SW 1271 (cell line): ENCODE data around the gene AGBL4.
A peak's percentile ranks its signal among the peaks of the same experiment; 100 is the strongest.

Experiments
- DNase-seq, 2 experiments: peaks; one replicate each; lab custom pipeline; 2025; lab: John Stamatoyannopoulos, UW

AGBL4 gene

GRCh38 chr1:48940962-48941732, 1082.6 kb downstream of the AGBL4 start:
- no peak for DNase-seq

DNA sequence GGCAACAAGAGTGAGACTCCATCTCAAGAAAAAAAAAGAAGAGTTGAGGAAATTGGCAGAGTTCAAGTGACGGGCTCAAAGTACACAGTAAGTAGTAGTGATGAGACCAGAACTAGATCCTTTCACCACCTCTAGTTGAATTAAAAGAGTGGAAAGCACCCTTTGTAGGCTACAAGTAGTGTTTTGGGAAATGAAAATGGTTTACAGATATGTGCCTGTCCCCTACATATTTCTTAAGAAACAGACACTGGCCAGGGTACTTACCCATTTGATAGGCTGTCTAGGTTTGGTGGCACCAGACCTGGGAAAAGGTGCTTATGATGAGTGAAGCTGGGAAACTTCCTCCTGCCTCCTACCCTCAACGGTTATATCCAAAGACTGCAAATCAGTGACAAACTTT, 1083.4 kb downstream of the AGBL4 start:
- no peak for DNase-seq

DNA sequence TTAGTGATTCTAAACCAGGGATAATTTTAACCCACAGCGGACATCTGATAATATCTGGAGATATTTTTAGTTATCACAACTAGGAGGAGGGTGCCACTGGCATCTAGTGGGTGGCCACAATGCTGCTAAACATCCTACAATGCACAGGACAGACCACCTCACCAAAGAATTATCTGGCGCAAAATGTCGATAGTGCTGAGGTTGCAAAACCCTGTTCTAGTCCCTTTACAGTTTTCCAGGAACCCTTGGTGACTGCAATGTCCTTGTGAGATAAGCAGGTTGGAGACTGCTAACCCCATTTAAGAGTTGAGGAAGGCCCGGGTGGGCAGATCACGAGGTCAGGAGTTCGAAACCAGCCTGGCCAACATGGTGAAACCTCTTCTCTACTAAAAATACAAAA, 1083.9 kb downstream of the AGBL4 start:
- no peak for DNase-seq

- no peak for DNase-seq
Observed at GRCh38 chr1:48939042-48939441, 1084.7 kb downstream of the AGBL4 start.

GRCh38 chr1:48937732-48938131, 1086.0 kb downstream of the AGBL4 start:
- no peak for DNase-seq

DNA sequence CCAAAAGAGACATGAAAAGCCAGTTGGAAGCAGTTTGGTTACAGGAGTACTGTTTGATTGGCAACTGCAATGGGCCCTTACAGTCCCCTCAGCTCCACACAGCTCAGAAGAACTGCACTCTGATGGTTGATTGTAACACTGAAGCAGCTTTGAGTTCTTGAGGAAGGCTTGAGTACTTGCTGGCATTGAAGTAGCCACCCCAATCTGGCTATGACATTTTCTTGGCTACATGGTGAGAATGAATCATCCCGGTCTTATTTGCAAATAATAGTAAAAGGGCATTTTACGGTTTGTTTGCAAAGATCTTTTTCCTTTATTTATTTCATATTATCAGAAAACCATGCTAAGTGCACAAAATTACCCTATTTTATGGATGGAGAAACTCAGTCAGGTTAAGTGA, 1087.3 kb downstream of the AGBL4 start:
- no peak for DNase-seq

DNA sequence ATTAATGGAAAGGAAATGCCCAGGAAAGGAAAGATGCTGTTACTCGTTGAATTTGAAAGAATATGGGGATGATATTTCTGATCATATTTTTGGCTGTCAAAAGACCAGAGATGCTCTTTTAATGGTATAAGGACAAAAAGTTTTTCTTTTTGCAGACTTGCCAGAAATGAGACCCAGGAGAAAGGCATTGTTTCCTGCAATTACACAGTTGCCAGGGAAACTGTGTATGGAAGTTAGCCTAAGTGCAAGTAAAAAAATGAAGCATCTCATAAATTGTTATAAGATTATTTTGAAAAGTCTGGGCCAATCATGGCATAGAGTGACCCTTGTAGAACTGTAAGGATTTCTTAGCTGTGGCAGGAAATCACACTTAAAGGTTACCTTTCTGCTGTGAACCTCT, 1091.4 kb downstream of the AGBL4 start:
- DNase-seq: no peak

- peak in 1 of 2 experiments; percentile 44 for DNase-seq
Observed at GRCh38 chr1:48931506-48932192, 1092.1 kb downstream of the AGBL4 start.

- DNase-seq: no peak
Observed at GRCh38 chr1:48930011-48930410, 1093.7 kb downstream of the AGBL4 start.

DNA sequence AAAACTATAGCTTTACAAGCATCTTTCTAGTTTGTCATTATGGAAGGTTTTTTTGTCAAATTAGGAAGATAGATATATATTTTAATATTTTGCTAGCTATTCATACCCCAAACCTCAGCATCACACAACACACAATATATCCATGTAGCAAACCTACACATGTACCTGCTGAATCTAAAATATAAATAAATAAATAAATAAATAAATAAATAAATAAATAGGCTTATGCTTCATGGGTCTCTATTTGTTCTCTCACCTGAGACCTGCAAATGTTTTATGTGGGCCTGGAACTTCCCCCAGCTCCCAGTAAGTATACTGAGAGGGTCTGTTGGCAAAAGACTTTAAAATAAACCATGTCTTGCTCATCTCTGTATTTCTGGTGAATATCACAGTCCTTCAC, 1099.7 kb downstream of the AGBL4 start:
- DNase-seq: no peak

- DNase-seq: no peak
Observed at GRCh38 chr1:48923116-48923515, 1100.6 kb downstream of the AGBL4 start.

- no peak for DNase-seq
Observed at GRCh38 chr1:48920851-48921250, 1102.9 kb downstream of the AGBL4 start.

GRCh38 chr1:48917901-48918603, 1105.7 kb downstream of the AGBL4 start:
- DNase-seq: no peak

DNA sequence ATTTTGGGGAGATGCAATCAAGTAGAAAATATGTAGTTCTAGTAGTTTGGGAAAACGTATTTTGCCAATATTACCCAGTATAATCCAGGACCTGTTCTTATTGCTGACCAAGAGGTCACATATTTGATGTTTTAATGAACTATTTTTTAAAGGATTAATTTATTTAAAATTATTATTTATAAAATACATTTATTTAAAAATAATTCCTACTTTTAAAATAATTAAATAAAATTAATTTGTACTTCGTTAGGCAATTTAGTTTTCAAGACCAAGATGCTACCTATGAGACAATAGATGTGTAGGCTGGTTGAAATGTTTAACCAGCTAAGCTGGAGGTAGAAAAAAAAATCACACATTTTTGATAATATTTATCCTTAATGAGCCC, 1106.7 kb downstream of the AGBL4 start:
- no peak for DNase-seq

DNA sequence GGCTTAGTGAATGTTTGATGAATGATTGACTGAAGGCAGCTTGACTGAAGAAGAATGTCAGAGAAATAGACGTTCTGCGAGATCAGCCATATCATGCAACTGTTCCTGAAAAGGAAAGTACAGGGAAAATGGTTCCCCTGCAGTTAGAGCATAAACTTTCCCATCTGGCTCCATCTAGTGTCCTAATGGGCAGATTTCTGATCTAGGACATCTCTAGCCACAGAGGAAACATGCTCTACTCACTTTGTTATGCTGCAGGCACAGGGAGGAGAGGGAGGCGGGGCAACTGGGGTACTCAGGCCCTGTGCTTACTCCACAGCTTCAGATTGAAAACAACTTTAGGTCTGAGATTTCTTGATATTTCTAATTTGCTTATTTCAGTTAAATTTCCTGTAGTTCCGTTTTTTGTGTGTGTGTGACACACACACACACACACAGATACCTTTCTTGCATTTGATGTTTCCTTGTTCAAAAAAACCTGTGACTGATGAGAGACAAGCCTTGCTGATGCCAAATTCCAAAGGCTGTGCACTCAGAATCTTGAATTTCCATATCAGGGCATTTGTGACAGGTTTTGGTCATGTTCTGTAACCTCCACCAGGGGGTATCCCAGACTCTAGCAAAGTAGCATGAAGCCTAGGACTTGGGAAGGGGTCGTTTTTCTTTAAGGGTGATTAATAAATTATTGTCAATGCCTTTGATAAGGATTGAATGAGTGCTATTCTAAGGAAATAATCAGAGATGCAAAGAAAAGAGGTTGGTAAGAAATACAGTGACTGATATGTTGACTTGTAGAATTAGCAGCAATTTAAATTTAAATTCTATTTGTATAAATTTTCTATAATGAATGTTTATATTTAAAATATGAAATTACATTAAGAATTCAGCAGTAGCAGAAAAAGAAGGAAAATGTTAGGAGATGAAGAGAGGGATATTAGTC, 1107.4 kb downstream of the AGBL4 start:
- DNase-seq: peak in 1 of 2 experiments; percentile 24

DNA sequence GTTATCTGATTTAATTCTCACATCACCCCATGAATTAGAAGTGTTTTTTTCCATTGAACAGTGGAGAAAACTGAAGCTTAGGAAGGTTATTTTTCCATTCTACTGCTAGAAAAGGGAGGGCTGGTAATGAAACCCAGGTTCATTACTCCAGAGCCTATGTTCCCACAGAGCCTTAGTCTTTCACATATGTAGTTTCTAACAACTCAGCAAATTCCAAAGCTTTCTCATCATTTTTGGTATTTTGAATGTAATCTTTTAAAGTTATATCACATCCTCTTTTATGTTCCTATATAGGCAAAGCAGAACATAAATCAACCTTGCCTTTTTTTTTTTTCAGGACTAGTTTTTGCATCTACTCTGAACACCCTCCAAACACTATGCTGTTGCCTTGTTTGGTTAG, 1115.1 kb downstream of the AGBL4 start:
- DNase-seq: no peak

GRCh38 chr1:48906729-48907128, 1117.0 kb downstream of the AGBL4 start:
- no peak for DNase-seq

DNA sequence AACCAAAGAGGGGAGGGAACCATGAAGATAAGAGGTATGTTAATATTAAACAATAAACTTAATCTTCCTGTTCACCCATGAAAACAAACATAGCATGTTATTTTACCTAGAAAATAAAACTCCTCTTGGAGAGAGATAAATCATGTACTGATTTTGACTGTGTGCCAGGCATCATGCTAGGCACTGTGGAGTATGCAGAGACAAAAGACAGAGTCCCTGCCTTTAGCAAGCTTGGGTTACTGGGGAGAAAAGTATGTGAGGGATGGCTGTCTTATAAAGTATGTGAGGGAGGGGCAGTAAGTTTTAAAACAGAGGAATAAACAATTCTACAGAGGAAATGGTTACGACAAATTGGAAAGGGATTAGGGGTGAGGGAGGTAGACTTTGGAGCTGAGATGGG, 1117.6 kb downstream of the AGBL4 start:
- no peak for DNase-seq

DNA sequence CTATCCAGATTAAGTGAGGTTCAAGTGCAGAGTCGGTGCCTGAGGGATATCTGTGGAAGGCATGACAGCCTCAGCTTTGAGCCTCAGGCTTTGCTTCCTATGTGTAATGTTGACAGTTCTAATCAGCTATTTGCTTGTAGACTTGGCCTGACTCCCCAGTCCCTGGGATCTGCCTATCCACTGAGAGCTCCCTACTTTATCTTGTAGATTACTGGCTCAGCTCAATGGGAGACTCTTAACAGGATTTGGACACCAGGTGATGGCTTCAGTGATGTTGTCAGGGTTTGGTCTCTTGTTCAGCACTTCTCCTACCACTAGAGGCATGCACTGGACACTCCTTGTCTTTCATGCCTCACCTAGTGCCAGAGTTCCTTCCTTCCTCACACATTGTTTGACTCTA, 1120.5 kb downstream of the AGBL4 start:
- DNase-seq: no peak

DNA sequence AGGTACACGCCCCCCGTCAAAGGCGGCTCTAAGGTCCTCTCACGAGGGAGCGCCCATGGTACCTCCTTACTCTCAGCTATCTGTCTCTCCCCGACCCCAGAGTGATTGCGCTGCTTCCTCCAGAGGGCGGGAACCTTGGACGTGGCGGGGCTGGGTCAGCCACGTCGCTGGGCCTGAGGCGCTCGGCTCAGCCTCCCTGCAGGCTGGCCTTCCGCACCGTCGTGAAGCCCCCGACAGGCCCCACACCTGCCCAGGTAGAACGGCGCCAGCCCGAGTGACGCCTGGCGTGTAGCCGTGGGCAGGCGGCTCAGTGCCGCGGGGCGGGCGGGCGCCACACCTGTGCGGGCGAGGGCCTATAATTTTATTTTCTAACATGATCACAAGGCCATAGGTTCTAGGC, 1124.9 kb downstream of the AGBL4 start:
- no peak for DNase-seq

DNA sequence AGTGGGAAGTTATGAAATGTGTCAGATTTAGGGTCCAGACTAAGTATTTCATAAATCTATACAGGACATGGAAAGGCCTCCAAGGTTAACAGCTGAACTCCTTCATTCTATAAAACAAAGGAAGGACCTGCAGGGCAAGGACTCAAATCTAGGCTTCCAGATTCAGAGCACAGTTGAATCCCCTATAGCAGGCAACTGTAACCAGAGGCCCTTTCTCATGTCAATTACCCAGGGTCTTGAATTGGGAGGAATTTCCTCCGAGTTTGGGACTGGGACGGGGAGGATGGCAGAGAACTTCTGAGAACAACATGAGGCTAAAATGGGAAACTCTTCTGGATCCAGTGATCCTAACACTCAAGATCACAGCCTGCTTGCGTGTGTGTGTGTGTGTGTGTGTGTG, 1134.1 kb downstream of the AGBL4 start:
- DNase-seq: no peak

GRCh38 chr1:48889082-48889481, 1134.7 kb downstream of the AGBL4 start:
- no peak for DNase-seq
